IPS-20b (cell line): Measurements from ENCODE around the gene BAHD1.
"Not testable (repeated sequence)": the region's sequence is repeated elsewhere in the genome, so short reads cannot be mapped to it uniquely, and the experiment has no call there.

Experiments used
- H3K27ac ChIP-seq: one replicate; pipeline ENCODE4 v1.5.1; 2013; ENCODE audit warnings: low read length
- H3K27me3 ChIP-seq: 2 replicates; pipeline ENCODE4 v1.6.1; 2013; ENCODE audit warnings: mild to moderate bottlenecking, low read length, inconsistent platforms; ENCODE audit not compliant: insufficient read depth
- H3K36me3 ChIP-seq: 2 replicates; pipeline ENCODE4 v1.6.1; 2013; ENCODE audit warnings: low read depth, mild to moderate bottlenecking, inconsistent platforms, low read length, moderate library complexity; ENCODE audit not compliant: insufficient read depth
- H3K4me1 ChIP-seq: 2 replicates; pipeline ENCODE4 v1.6.1; 2013; ENCODE audit warnings: mild to moderate bottlenecking, control low read depth, inconsistent platforms, low read length, moderate library complexity; ENCODE audit not compliant: insufficient read depth
- H3K4me3 ChIP-seq: 2 replicates; pipeline ENCODE4 v1.5.1; 2013; ENCODE audit warnings: mild to moderate bottlenecking, low read length, inconsistent platforms
- H3K9ac ChIP-seq: 2 replicates; pipeline ENCODE4 v1.6.1; 2013; ENCODE audit warnings: low read depth, mild to moderate bottlenecking, inconsistent platforms, low read length, moderate library complexity
- H3K9me3 ChIP-seq: 2 replicates; pipeline ENCODE4 v1.6.1; 2013; ENCODE audit warnings: mild to moderate bottlenecking, low read depth, low read length, inconsistent platforms; ENCODE audit not compliant: insufficient read depth

BAHD1 gene

GRCh38 chr15:40451527-40452158 lies 10.9 kb downstream of the BAHD1 start:
- Histone ChIP-seq H3K9me3 (no peaks in the 10 kb centered on the region), H3K4me1 (peaks cover 35% of the 10 kb centered on the region), H3K27me3 (no peaks in the 10 kb centered on the region), H3K4me3 (no peak overlapping the region), H3K27ac (no peak overlapping the region), H3K9ac (0 out of 2 replicates have a peak overlapping the region, but pooled peaks have one; percentile 3), H3K36me3 (no peaks in the 10 kb centered on the region)

DNA sequence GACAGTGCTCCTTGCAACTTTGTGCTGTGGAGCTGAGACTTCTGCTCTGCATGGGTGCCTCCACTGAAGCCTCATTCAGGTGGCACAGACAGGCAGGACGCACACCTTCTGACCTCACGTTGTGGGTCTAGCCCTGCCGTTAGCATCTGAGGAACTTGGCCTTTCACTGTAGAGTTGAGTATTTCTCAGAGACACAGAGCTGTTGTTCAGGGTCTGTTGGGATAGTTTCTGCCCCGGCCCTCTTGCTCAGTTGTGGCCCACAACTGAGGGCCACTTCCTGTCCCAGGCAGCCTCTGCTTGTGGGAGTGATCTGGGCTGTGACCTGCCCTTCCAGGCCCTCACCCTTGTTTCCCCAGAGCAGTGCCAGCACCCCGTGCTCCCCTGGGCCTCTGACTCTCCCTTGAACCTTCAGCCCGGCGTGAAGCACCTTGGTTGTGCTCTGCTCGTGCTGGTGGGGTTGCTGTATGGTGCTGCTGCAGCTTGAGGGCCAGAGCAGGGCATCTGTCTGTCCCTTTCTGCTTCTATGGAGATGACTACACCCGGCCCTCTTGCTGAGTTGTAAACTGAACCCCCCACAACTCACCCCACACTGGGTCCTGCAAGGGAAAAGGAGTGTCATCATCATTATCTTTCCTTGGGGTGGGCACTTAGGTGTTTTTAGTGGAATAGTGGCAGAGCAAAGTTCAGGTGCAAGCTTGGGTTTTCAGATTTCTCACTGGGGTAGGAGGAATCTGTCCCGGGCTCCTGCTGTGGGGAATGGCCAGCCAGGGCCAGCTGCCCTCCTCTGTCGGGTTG lies 11.7 kb downstream of the BAHD1 start:
- Histone ChIP-seq H3K27ac (no peak overlapping the region), H3K9me3 (no peaks in the 10 kb centered on the region), H3K36me3 (no peaks in the 10 kb centered on the region), H3K27me3 (no peaks in the 10 kb centered on the region), H3K4me1 (peaks cover 35% of the 10 kb centered on the region), H3K4me3 (0 out of 2 replicates have a peak overlapping the region, but pooled peaks have one; percentile 5), H3K9ac (0 out of 2 replicates have a peak overlapping the region, but pooled peaks have one; percentile 3)

- Histone ChIP-seq H3K36me3 (peaks cover 10% of the 10 kb centered on the region), H3K4me1 (peaks cover 35% of the 10 kb centered on the region)
- H3K27ac ChIP-seq, H3K9ac ChIP-seq, H3K4me3 ChIP-seq, H3K27me3 ChIP-seq, H3K9me3 ChIP-seq: not testable (repeated sequence)
Measured at GRCh38 chr15:40453941-40454340, 13.2 kb downstream of the BAHD1 start.

DNA sequence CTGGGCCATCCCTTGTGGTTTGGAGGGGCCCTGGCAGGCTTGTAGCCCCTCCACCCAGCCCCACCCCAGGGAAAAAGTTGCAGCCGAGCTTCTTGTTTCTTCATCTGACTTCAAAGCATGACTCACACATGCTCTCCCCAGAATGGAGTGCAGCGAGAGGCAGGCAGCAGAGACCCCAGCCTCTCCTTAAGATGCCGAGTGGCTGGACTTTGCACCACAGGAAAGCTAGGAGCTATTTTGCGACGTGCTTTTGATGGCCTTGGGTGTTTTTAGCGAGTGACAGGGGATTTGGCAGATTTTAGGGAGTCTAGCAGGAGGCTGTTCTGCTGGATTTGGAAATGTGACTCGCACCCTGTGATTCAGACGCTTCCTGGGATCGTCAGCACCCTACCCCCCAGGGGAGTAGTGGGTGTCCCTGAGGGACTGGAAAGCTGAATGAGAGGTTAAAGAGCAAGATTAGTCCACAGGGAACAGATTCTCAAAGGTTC lies 14.2 kb downstream of the BAHD1 start:
- H3K27me3 ChIP-seq = no peaks in the 10 kb centered on the region
- H3K4me3 ChIP-seq = no peak overlapping the region
- H3K4me1 ChIP-seq = peaks cover 35% of the 10 kb centered on the region
- H3K9ac ChIP-seq = no peak overlapping the region
- no peak overlapping the region for H3K27ac ChIP-seq
- H3K9me3 ChIP-seq = no peaks in the 10 kb centered on the region
- H3K36me3 ChIP-seq = peaks cover 20% of the 10 kb centered on the region

- Histone ChIP-seq H3K9ac (no peak overlapping the region), H3K9me3 (no peaks in the 10 kb centered on the region), H3K4me1 (peaks cover 32% of the 10 kb centered on the region), H3K36me3 (peaks cover 34% of the 10 kb centered on the region), H3K27ac (no peak overlapping the region), H3K4me3 (no peak overlapping the region), H3K27me3 (no peaks in the 10 kb centered on the region)
Measured at GRCh38 chr15:40456299-40456712, 15.6 kb downstream of the BAHD1 start.

DNA sequence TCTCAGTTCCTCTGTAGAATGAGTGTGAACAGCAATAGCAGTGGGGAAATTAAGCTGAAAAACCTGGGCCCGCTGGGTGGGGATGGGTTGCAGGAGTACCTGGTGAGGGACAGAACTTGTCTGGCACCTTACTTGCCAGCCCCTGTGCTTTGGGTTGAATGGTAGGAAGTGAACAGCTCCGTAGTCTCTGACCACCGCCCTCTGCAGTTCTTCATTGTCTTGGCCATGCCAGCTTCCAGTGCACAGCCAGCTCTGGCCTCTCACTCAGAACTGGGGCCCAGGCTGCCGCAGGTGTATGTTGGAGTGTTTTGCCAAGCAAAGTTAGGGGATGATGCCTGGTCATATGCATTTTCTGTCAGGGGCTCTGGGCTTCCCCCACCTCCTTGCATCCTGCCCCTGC lies 16.0 kb downstream of the BAHD1 start:
- H3K9me3 ChIP-seq = no peaks in the 10 kb centered on the region
- no peaks in the 10 kb centered on the region for H3K27me3 ChIP-seq
- no peak overlapping the region for H3K4me3 ChIP-seq
- H3K36me3 ChIP-seq = peaks cover 37% of the 10 kb centered on the region
- peaks cover 28% of the 10 kb centered on the region for H3K4me1 ChIP-seq
- no peak overlapping the region for H3K27ac ChIP-seq
- H3K9ac ChIP-seq = no peak overlapping the region

- H3K27ac ChIP-seq = no peak overlapping the region
- H3K9me3 ChIP-seq = no peaks in the 10 kb centered on the region
- peaks cover 11% of the 10 kb centered on the region; the same call in 1 of the 2 replicates for H3K4me1 ChIP-seq
- peaks cover 56% of the 10 kb centered on the region for H3K36me3 ChIP-seq
- H3K4me3 ChIP-seq = no peak overlapping the region
- H3K9ac ChIP-seq = no peak overlapping the region
- H3K27me3 ChIP-seq = no peaks in the 10 kb centered on the region
Measured at GRCh38 chr15:40458495-40459371, 18.0 kb downstream of the BAHD1 start.

DNA sequence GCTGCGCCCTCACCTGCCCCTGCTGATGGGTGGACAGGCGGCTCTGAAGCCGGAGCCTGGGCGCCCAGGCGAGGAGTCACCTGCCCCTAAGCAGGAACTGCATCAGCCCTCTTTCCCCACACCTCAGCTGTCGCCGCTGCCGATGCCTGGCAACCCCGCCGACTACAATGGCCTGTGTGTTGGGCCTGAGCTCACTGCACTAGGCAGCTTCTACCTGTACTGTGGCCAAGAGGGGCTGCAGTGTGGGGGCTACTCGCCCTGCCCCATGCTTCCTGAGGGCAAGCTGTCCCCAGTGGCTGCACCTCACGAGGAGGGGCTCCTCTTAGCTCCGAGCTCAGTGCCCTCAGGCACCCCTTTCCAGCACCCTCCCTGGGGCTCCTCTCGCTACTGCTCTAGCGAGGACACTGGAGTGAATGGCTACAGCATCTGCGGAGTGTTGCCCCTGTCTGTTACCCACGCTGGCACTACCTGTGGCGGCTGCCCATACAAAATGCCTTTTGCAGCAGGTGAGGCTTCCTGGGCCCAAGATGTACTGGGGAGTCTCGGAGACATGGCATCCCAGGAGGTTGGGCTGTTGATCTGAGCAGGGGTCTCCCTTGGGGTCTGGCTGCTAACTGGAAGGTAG lies 18.8 kb downstream of the BAHD1 start:
- Histone ChIP-seq H3K27ac (no peak overlapping the region), H3K4me3 (no peak overlapping the region), H3K27me3 (no peaks in the 10 kb centered on the region), H3K4me1 (peaks cover 8% of the 10 kb centered on the region; the same call in 1 of the 2 replicates), H3K36me3 (peaks cover 64% of the 10 kb centered on the region), H3K9me3 (no peaks in the 10 kb centered on the region), H3K9ac (no peak overlapping the region)

DNA sequence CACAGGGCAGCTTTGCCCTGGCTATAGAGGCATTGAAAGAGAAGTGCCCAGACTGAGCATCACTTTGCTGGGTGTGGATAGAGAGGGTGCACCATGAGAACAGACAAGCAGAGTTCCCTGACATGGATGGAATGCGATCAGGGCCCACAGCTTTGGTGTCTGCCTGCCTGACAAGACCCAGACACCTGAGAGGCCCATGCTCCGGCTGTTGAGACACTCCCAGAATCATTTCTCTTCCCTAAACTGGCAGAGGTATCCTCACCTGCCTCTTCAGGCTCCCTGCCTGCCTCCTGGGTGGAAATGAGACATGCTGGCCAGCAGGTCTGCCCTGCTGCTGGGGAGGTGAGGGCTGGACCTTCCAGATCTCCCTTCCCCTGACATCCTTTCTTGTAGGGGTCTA lies 19.7 kb downstream of the BAHD1 start:
- Histone ChIP-seq H3K9me3 (no peaks in the 10 kb centered on the region), H3K9ac (no peak overlapping the region), H3K4me3 (no peak overlapping the region), H3K36me3 (peaks cover 73% of the 10 kb centered on the region), H3K27ac (no peak overlapping the region), H3K27me3 (no peaks in the 10 kb centered on the region), H3K4me1 (0 out of 2 replicates have a peak, but pooled peaks cover 2% of the 10 kb centered on the region)

- Histone ChIP-seq H3K27ac (no peak overlapping the region), H3K9ac (no peak overlapping the region), H3K36me3 (peaks cover 88% of the 10 kb centered on the region), H3K9me3 (no peaks in the 10 kb centered on the region), H3K4me1 (no peaks in the 10 kb centered on the region), H3K4me3 (no peak overlapping the region), H3K27me3 (no peaks in the 10 kb centered on the region)
Measured at GRCh38 chr15:40461958-40462357, 21.2 kb downstream of the BAHD1 start.

- Histone ChIP-seq H3K9ac (no peak overlapping the region), H3K4me3 (no peak overlapping the region), H3K9me3 (no peaks in the 10 kb centered on the region), H3K36me3 (peaks cover 97% of the 10 kb centered on the region), H3K4me1 (no peaks in the 10 kb centered on the region), H3K27me3 (no peaks in the 10 kb centered on the region), H3K27ac (no peak overlapping the region)
Measured at GRCh38 chr15:40463279-40463678, 22.5 kb downstream of the BAHD1 start.
